Embryonic facial prominence (tissue), 1 donor: Measurements from ENCODE around the gene ETV1.

Experiments used
- DNase-seq: peaks from one replicate; pipeline ENCODE4 v3.0.0-alpha.2; 2016; ENCODE audit errors: extremely low spot score

The ETV1 gene

DNA sequence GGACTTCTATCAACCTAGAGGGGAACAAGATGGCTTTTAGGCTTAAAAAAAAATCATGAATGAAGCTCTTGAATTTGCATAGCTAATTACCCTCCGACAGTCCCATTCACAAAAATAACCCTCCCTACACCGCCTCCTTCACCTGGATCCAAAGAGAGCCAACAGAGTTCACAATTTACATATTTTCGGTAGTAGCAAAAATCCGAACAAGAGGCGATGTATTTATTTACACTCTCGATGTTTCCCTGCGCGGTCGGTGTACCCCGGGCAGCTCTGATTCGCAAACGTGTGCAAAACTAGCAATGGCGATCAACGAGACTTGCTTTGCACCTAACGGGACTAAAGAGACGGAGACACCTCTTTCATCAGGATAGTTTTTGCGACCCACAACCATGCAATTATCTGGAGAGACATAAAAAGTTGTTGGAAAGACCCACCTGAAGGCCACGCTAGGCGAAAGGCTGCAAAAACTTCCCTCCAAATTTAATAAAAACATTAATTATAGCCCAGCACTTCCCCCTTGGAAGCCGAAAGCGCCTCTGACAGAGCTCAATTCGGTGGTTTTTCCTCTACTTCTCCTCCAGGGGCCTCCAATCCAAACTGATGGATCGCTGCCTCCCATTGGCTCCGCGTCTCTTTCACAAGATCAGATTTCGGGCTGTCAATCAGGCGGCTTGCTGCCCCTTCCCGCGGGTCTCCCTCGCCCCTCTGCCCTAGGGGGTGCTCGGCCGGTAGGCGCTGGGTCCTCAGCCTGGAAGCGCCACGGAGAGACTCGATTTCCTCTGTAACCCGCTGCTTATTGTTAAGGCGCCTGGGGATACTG lies at the start of gene ETV1:
ETV1 (minus strand) TSS at position 541 of the 823 bp plus-strand sequence. CDS start 614 bp downstream, outside the sequence.
- peak; percentile 87 for DNase-seq

DNA sequence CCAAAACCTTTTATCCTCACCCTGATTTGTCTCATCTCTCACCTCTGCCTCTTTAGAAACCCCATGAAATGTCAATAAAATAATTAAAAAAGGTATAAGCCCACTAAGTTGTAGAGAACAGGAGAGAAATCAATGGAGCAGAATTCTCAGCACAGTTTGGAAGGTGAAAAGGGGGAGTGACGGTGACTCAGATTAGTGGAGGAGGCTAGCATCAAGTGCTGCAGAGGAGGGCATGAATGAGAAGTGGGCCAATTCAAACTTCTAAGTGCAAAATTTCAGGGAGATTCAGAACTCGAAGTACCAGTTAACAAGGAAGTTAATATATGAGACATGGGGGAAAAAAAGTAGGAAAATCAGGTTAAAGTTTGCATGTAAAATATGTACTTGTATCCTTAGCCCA lies 34.9 kb upstream of the ETV1 start:
- DNase-seq: no peak

DNA sequence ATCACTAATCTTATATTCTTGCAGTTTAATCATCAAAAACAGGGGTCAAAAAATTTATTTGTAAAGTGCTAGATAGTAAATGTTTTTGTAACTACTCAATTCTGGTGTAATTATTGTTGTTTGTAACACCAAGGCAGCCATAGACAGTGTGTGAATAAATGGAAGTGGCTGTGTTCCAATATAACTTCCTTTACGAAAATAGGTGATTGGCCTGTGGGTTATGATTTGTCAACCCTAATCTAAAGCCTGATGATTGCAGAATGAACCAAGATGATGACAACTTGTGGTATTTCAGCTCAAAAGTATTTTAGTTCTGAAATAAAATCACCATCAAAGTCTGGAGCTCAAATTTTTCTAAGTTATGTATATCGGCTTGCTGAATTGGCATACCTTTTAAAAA lies 34.4 kb upstream of the ETV1 start:
- DNase-seq: no peak

GRCh38 chr7:14023342-14023741 lies 33.9 kb upstream of the ETV1 start:
- no peak for DNase-seq

GRCh38 chr7:14021069-14021468 lies 31.6 kb upstream of the ETV1 start:
- no peak for DNase-seq

DNA sequence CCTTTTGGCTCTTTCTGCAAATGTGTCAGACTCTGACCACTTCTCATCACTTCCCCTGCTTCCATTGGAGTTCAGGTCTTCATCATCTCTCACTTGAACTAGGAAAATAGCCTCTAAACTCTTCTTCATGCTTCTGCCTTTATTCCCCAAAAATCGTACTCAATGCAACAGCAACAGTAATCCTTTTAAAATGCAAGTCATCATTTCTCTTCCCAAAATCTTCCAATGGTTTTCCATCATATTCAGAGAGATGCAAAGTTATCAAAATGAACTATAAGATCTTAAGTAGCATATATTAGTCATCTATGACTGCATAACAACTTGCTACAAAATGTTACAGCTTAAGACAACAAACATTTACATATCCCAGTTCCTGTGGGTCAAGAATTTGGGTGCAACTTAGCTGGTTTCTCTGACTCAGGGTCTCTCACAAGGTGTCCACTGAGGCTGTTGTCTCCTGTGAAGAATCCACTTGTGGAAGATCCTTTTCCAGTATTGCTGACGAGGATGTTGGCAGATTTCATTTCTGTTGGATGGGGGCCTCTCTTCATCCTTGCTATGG lies 31.0 kb upstream of the ETV1 start:
- no peak for DNase-seq

DNA sequence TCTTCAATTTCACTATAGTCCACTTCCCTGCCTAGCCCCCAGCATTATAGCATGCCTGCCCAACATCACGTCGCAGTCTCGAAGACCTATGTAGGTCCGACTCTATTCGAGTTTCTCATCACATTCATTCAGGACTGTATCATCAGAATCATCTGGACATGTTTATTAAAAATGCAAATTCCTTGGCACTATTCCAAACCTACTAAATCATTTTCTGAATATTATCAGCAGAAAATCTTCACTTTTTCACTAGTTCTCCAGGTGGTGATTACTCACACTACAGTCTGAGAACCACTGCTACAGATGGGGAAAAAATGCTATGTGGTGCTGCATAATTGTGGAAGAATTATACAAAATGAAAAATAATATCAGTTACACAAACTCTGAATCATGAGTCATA lies 29.3 kb upstream of the ETV1 start:
- no peak for DNase-seq

DNA sequence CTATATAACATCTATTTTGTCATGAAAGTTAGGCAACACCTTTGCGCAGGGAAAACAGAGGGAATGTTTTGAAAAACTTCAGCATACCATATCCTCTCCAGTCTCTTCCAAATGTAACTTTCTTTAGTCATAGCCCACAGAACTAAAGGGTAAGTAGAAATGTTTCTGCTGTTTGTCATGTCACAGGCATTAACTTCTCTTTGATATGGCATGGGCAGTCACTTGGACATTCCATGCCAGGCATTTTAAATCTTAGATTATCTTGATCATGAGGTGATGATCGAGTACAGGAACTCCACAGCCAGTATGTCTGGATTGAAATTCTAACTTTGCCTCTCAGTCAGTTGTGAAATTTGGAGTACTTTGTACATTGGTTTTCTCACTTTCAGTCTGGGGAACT lies 27.5 kb upstream of the ETV1 start:
- no peak for DNase-seq

DNA sequence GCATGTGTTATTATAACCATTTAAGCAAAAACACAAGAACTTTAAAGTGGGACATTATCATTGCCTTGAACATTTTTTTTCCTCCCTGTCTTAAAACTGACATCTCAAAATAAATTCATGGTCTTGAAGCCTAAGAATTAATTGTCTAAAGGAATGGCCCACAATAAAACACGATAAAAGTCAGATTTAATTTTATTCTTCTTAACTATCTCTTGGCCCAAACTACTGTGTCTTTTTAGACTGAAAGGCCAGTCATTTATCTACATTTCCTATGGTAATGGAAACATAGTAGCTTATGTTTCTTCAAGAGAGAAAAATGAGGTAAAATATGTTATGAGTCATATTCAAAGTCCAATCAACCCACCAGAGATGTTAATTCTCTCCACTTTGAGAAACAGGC lies 24.4 kb upstream of the ETV1 start:
- no peak for DNase-seq

DNA sequence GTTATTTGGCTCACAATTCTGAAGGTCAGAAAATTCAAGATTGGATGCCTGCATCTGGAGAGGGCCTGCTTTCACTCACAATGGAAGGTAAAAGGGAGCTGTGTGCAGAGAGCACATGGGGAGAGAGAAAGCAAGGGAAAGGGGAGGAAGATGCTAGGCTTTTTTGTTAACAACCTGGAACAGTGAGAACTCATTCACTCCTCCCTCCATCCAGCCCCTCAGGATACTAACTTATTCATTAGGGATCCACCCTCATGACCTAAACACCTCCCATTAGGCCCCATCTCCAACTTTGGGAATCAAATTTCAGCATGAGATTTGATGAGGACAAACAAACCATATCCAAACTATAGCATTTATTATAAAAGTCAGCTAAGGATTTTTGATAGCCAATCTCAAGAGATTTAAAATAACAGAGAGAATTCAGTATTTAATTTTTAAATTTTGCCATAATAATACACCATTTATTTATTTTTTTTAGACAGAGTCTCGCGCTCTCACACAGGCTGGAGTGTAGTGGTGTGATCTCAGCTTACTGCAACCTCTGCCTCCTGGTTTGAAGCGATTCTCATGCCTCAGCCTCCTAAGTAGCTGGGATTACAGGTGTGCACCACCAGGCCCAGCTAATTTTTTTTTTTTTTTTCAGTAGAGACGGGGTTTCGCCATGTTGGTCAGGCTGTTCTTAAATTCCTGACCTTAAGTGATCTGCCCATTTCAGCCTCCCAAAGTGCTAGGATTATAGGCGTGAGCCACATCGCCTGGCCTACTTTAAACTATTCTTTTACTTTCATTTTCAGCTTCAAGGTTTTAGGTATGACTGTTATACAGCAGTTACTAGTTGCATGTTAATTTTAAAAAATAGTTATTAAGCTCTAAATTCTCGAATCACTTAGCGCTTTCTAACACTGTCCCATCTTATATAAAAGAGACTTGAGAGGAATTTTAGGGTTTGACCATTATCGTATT lies 20.3 kb upstream of the ETV1 start:
- no peak for DNase-seq

DNA sequence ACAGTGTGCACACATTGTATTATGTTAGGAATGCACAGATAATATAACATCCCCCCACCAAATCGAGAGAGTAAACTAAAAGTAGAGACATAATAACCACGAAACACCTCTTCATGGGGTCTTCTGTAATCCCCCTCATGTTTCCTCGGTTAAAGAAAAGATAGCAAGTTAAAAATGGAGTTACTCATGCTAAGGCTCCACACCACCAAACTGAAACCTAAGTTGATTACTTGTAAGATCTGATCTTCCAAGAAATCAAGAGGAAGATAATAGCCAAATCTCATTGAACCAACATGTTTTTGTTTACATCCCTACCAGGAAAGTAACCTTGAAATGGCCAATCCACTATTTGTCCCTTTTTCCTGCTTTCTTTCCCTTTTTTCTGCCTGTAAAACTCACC lies 11.7 kb upstream of the ETV1 start:
- no peak for DNase-seq

DNA sequence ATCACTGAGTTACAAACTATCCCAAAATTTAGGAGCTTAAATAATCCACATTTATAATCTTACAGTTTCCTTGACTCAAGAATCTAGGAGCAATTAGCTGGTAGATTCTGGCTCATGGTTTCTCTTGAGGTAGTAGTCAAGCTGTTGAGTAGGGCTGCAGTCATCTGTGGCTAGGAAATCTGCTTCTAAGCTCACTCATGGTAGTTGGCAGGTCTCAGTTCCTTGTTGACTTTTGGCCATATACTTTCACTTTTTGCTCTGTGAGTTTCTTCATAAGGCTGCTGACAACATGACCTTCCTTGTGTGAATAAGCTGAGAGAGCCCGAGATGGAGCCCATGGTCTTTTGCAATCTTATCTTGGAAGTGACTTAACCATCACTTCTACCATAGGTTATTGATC lies 10.8 kb upstream of the ETV1 start:
- no peak for DNase-seq

DNA sequence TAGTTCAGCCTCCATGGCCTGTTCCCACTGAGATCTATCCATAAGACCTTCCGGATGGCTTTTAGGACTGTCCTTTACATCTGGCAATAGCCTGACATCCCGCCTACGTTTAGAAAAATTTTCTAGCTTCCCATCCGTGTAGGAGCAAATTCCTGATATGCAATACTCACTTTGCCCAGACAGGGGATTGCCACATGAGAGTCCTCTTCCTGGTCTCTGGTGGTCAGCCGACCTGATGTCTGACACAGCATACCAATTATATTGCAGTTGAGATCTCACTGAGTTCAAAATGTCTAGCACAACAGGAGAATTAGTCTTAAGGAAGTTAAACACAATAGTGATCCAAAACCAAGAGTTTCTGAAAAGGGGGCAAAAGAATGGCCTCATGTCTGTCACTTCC lies 9.4 kb upstream of the ETV1 start:
- no peak for DNase-seq

- no peak for DNase-seq
Measured at GRCh38 chr7:13992596-13992964, 3.1 kb upstream of the ETV1 start.

DNA sequence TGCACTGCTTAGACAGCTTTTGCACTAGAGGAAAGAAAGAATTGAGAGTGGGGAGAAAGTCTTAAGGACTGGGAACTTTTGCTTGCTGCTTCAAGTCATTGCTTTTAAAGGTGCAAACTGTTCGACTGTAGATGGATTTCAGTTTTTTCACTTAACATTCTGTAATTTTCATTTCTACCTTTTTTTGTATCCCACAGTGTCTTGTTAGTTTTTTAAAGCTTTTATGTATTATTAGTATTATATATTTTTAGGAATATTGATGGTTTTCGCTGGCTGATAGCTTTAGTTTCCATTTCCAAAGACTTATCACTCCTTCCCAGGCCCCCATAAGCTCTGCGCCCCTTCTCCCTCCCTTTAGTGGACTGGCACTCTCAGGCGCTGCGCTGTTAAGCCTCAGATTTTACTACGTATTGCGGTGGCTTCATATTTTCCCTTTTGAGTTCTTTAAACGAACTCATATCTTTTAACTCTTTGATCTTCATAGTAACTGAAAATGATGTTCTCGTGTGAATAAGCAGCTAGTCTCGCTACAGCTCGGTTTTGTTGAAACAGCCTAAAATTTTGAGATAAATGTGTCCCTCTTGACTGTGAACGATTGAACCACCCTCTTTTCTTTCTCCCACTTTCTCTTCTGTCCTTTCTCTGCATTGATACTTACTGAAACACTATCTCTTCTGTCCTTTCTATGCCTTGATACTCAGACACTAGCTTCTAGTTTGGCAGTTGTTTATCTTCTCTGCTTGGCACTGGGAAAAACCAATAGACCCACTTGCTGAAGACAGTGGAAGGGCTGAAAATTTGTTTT lies 2.5 kb upstream of the ETV1 start:
- DNase-seq: no peak

DNA sequence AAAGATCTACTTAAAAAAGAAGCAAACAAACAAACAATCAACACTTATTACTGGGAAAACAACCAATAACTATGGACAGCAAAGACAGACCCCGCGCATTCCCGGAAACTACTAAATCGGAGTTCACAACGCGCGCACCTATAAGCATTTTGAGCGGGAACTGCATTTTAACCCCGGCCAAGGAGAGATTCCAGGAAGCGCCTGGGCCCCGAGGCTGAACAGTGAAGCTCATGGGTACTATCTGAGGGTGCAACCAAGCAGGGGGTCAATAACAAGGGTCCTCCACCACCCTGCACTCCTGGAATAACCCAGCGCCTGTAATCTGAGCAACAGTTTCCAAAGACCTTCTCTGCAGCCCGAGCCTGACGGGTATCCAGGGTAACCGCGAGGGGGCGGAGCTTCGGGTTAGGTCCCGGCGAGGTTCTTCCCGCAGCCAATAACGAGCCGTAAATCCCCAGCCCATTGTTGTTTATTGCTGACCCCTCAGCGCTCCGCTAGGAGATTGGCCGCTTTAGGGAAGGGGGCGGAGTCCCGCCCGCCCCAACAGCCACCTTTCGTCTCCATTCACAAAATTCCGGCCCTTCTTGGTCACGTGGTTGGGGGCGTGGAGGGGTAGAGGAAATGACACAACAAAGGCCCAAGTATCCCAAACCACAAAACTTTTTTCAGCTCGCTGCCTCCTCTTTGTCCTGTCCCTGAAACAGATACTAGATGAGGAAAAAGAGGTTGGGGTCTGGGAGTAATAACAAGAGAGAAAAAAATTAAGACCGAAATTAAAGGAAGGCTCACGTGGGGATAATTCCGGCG lies 1.7 kb upstream of the ETV1 start:
- peak; percentile 96 for DNase-seq

- peak; percentile 70 for DNase-seq
Measured at GRCh38 chr7:13990319-13990983, 985 bp upstream of the ETV1 start.

DNA sequence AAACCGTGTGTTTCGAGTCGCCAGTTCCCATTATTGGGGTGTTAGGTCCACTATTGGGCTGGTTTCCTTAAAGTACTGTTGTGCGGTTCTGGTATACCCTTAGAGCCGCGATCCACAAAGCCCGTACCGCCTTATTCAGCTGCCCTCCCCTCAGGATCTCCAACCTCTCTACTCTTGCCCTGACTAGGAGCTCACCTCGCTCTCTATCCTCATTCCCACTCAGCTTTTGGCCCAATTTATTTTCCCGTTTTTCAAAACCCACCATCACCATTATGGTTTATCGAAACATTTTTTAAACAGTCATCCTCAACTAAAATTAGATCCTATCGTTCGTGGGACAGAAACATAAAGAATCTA lies 461 bp upstream of the ETV1 start:
- no peak for DNase-seq

DNA sequence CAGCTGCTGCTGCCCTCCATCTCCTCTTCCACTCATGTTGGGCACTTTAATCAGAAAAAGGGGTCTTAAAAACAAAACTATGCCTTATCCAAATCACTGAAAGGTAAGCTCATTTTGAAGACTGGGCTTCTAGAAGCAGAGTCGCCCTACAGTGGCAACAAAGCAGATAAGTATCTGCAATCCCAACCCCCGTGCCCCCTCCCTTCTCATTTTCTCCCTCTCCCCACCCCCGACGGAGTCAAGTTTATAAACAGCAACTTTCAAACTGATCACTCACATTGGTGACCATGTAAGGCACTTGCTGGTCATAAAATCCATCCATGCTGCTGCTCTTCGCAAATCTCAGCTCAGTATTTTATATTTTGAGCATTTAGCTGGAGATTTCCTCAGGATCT lies 738 bp downstream of the ETV1 start:
- no peak for DNase-seq

GRCh38 chr7:13988065-13988464 lies 1.4 kb downstream of the ETV1 start:
- no peak for DNase-seq
